ENCODE results near the gene CHRNA1.

DNA sequence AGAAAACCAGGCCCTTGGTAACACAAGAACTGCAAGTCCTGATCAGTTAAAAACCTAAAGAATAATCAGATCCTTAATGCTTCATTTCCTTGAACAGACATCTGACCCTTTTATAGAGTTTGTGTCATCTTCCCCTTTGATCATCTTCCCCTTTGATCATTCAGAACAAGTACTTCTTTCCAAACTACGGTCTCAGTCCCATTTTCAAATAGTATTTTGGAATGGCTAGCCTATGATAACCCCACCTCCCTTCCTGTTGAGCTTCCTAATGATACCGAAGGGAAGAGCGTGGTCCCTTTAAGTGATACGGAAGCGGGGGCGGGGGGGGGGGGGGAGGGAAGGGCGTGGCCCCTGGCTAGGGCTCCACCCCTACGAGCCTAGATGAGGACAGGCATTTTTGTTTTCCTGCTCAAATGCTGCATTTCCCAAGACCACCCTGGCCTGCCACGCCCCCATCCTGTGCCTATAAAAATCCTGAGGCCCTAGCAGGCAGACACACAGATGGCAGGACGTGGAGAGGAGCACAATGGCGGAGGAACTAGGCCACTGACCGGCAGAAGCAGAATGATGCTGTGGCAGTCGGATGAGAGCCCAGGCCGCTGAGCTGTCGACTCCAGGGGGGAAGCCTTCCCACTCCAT is 24.1 kb upstream of the CHRNA1 start:
- TF ChIP-seq, protein P1, sequence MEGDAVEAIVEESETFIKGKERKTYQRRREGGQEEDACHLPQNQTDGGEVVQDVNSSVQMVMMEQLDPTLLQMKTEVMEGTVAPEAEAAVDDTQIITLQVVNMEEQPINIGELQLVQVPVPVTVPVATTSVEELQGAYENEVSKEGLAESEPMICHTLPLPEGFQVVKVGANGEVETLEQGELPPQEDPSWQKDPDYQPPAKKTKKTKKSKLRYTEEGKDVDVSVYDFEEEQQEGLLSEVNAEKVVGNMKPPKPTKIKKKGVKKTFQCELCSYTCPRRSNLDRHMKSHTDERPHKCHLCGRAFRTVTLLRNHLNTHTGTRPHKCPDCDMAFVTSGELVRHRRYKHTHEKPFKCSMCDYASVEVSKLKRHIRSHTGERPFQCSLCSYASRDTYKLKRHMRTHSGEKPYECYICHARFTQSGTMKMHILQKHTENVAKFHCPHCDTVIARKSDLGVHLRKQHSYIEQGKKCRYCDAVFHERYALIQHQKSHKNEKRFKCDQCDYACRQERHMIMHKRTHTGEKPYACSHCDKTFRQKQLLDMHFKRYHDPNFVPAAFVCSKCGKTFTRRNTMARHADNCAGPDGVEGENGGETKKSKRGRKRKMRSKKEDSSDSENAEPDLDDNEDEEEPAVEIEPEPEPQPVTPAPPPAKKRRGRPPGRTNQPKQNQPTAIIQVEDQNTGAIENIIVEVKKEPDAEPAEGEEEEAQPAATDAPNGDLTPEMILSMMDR (IDR thresholded peaks at IDR 0.05 in 8 of 11, conservative IDR thresholded peaks at IDR 0.05 in 3 of 11), result no peak
- TF ChIP-seq POLR2A (IDR thresholded peaks at IDR 0.05) (no peak), POLR2AphosphoS5 (IDR thresholded peaks at IDR 0.05) (peak in 1 of 3 donors; percentile 20)

Measured in spleen (tissue), 7 donors.